ENCODE data around the gene EXOC2. TPM values are rescaled to one million over a fixed set of nuclear protein-coding genes. Genes with fewer than 3 reads are reported as not detected.

EXOC2 gene
- total and polyA plus RNA-seq, 9 donors: 19.5 to 25.1 (median 21.8) TPM

DNA sequence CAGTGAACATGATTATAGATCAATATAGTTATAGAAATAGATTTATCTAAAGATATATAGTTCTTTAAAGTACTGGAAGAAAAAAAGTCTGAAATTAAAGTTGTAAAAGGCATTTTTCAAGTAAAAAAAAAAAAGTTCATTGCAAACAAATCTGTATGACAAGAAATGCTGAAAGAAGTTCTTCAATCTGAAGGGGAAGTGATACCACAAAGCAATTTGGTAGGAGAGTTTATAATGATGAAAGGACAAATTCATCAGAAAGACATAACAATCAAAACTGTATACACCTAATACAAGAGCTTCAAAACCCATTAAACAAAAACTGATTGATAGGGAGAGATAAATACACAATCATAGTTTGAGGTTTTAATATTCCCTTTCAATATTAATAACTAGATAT, 50.1 kb downstream of the EXOC2 start:
- no peak for DNase-seq
- H3K27ac ChIP-seq (ENCODE audit: low read length): no peak overlapping the region
- no peak overlapping the region for H3K4me3 ChIP-seq (ENCODE audit: low read length)
- H3K9me3 ChIP-seq (replicated peaks; ENCODE audit: control insufficient read depth, low read depth, low read length): peaks cover 9% of the 10 kb centered on the region
- no peaks in the 10 kb centered on the region for H3K27me3 ChIP-seq (ENCODE audit: control insufficient read depth, insufficient read depth, low read length)
- H3K36me3 ChIP-seq (ENCODE audit: control insufficient read depth, insufficient read depth, low read length): no peaks in the 10 kb centered on the region
- H3K4me1 ChIP-seq (ENCODE audit: control insufficient read depth, insufficient read depth, low read length): no peaks in the 10 kb centered on the region

GRCh38 chr6:641225-641985, 51.5 kb downstream of the EXOC2 start:
- no peak overlapping the region for H3K4me3 ChIP-seq (ENCODE audit: low read length)
- no peak for DNase-seq
- H3K27ac ChIP-seq (ENCODE audit: low read length): no peak overlapping the region
- no peaks in the 10 kb centered on the region for H3K4me1 ChIP-seq (ENCODE audit: control insufficient read depth, insufficient read depth, low read length)
- H3K9me3 ChIP-seq (replicated peaks; ENCODE audit: control insufficient read depth, low read depth, low read length): peaks cover 9% of the 10 kb centered on the region
- WGBS (ENCODE audit: insufficient coverage): 100% methylated on average over 3 of the region's 8 CpGs
- H3K36me3 ChIP-seq (ENCODE audit: control insufficient read depth, insufficient read depth, low read length): peaks cover 7% of the 10 kb centered on the region
- no peaks in the 10 kb centered on the region for H3K27me3 ChIP-seq (ENCODE audit: control insufficient read depth, insufficient read depth, low read length)

GRCh38 chr6:636488-636887, 56.5 kb downstream of the EXOC2 start:
- whole genome bisulfite sequencing (ENCODE audit: insufficient coverage): 100% methylated on average over 1 of the region's 5 CpGs
- Histone ChIP-seq H3K27ac (ENCODE audit: low read length) (no peak overlapping the region), H3K4me3 (ENCODE audit: low read length) (no peak overlapping the region), H3K27me3 (ENCODE audit: control insufficient read depth, insufficient read depth, low read length) (no peaks in the 10 kb centered on the region), H3K36me3 (ENCODE audit: control insufficient read depth, insufficient read depth, low read length) (peaks cover 10% of the 10 kb centered on the region), H3K9me3 (replicated peaks; ENCODE audit: control insufficient read depth, low read depth, low read length) (peaks cover 2% of the 10 kb centered on the region), H3K4me1 (ENCODE audit: control insufficient read depth, insufficient read depth, low read length) (no peaks in the 10 kb centered on the region)
- DNase-seq: no peak

- H3K9me3 ChIP-seq (replicated peaks; ENCODE audit: control insufficient read depth, low read depth, low read length): no peaks in the 10 kb centered on the region
- WGBS (ENCODE audit: insufficient coverage): no CpG with 5 or more reads among the region's 5 CpGs
Observed at GRCh38 chr6:635233-635632, 57.7 kb downstream of the EXOC2 start.

DNA sequence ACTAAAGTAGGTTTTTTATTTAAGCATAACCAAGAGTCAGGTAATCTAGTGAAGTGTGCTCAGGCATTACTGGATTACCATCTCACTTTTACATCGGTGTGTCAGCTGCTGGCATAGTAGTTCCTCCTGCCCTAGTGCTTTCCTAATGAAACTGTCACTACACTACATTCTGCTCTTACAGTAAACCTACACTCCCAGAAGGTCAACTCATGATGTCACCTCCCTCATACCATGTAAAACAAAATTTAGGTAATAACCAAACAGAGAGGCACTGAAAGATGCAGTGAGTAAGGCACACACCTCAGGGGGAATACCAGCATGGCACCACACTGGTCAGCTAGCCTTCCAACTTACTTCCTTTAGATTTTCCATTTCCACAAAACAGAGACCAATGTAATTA, 59.3 kb downstream of the EXOC2 start:
- H3K4me1 ChIP-seq (ENCODE audit: control insufficient read depth, insufficient read depth, low read length): no peaks in the 10 kb centered on the region
- no peak overlapping the region for H3K4me3 ChIP-seq (ENCODE audit: low read length)
- H3K27me3 ChIP-seq (ENCODE audit: control insufficient read depth, insufficient read depth, low read length): no peaks in the 10 kb centered on the region
- H3K36me3 ChIP-seq (ENCODE audit: control insufficient read depth, insufficient read depth, low read length): peaks cover 10% of the 10 kb centered on the region
- no peak for DNase-seq
- no peaks in the 10 kb centered on the region for H3K9me3 ChIP-seq (replicated peaks; ENCODE audit: control insufficient read depth, low read depth, low read length)
- no CpG with 5 or more reads among the region's 1 CpG for WGBS (ENCODE audit: insufficient coverage)
- H3K27ac ChIP-seq (ENCODE audit: low read length): no peak overlapping the region

More at GRCh38 chr6:635233-635632, 57.7 kb downstream of the EXOC2 start:
- Histone ChIP-seq H3K4me3 (ENCODE audit: low read length) (no peak overlapping the region), H3K27me3 (ENCODE audit: control insufficient read depth, insufficient read depth, low read length) (no peaks in the 10 kb centered on the region), H3K36me3 (ENCODE audit: control insufficient read depth, insufficient read depth, low read length) (peaks cover 10% of the 10 kb centered on the region), H3K27ac (ENCODE audit: low read length) (no peak overlapping the region), H3K4me1 (ENCODE audit: control insufficient read depth, insufficient read depth, low read length) (no peaks in the 10 kb centered on the region)
- DNase-seq: no peak

- WGBS (ENCODE audit: insufficient coverage): 100% methylated on average over 1 of the region's 3 CpGs
- DNase-seq: no peak
- Histone ChIP-seq H3K4me3 (ENCODE audit: low read length) (no peak overlapping the region), H3K36me3 (ENCODE audit: control insufficient read depth, insufficient read depth, low read length) (peaks cover 3% of the 10 kb centered on the region), H3K27me3 (ENCODE audit: control insufficient read depth, insufficient read depth, low read length) (no peaks in the 10 kb centered on the region), H3K4me1 (ENCODE audit: control insufficient read depth, insufficient read depth, low read length) (no peaks in the 10 kb centered on the region), H3K9me3 (replicated peaks; ENCODE audit: control insufficient read depth, low read depth, low read length) (no peaks in the 10 kb centered on the region), H3K27ac (ENCODE audit: low read length) (no peak overlapping the region)
Observed at GRCh38 chr6:628766-629165, 64.2 kb downstream of the EXOC2 start.

GRCh38 chr6:626236-626635, 66.7 kb downstream of the EXOC2 start:
- Histone ChIP-seq H3K27me3 (ENCODE audit: control insufficient read depth, insufficient read depth, low read length) (no peaks in the 10 kb centered on the region), H3K9me3 (replicated peaks; ENCODE audit: control insufficient read depth, low read depth, low read length) (no peaks in the 10 kb centered on the region), H3K4me3 (ENCODE audit: low read length) (no peak overlapping the region), H3K27ac (ENCODE audit: low read length) (peak overlapping the region; percentile 18), H3K36me3 (ENCODE audit: control insufficient read depth, insufficient read depth, low read length) (peaks cover 2% of the 10 kb centered on the region), H3K4me1 (ENCODE audit: control insufficient read depth, insufficient read depth, low read length) (peaks cover 5% of the 10 kb centered on the region)
- peak; percentile 68 for DNase-seq
- 53% methylated on average over 9 of the region's 9 CpGs for WGBS (ENCODE audit: insufficient coverage)

DNA sequence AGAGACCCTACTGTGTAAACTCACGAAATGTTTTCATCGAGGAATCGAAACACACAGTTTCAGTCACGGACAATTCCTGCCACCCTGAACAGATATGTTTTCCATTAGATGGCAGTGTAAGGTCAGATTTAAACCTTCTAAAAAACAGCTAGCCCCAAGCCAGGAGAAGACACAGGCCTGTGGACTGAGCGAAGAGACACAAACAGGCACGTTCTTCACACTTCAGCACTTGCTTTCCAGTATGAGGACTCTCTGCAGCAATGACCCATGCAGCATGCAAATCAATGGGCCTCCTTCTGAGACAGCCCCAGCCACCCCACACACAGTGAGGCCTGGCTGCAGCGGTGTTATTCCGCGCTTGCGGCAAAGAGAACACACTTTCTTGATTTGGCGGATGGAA, 68.0 kb downstream of the EXOC2 start:
- Histone ChIP-seq H3K36me3 (ENCODE audit: control insufficient read depth, insufficient read depth, low read length) (peaks cover 2% of the 10 kb centered on the region), H3K9me3 (replicated peaks; ENCODE audit: control insufficient read depth, low read depth, low read length) (no peaks in the 10 kb centered on the region), H3K27ac (ENCODE audit: low read length) (peak overlapping the region; percentile 38), H3K4me3 (ENCODE audit: low read length) (no peak overlapping the region), H3K27me3 (ENCODE audit: control insufficient read depth, insufficient read depth, low read length) (no peaks in the 10 kb centered on the region), H3K4me1 (ENCODE audit: control insufficient read depth, insufficient read depth, low read length) (peaks cover 5% of the 10 kb centered on the region)
- 77% methylated on average over 5 of the region's 11 CpGs for WGBS (ENCODE audit: insufficient coverage)
- peak; percentile 28 for DNase-seq

DNA sequence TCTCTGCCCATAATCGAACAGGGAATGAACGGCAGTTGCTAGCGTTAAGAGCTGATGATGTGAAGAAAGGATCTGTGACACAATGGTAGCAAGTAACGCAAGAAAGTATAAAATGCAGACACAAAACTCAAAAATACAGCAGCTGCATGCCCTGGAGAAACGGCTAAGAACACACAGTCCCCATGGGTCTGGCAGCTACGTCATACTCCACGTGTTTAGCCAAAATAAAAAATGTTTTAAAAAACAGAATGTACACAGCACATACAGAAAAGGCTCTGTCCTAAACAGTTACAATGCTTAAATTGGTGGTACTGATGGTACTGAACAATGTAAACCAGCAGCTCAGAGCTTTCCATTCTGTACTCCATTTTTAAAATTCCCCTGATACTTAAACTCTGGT, 70.5 kb downstream of the EXOC2 start:
- Histone ChIP-seq H3K4me1 (ENCODE audit: control insufficient read depth, insufficient read depth, low read length) (peaks cover 5% of the 10 kb centered on the region), H3K27ac (ENCODE audit: low read length) (no peak overlapping the region), H3K36me3 (ENCODE audit: control insufficient read depth, insufficient read depth, low read length) (peaks cover 3% of the 10 kb centered on the region), H3K4me3 (ENCODE audit: low read length) (no peak overlapping the region), H3K9me3 (replicated peaks; ENCODE audit: control insufficient read depth, low read depth, low read length) (no peaks in the 10 kb centered on the region), H3K27me3 (ENCODE audit: control insufficient read depth, insufficient read depth, low read length) (no peaks in the 10 kb centered on the region)
- 81% methylated on average over 3 of the region's 7 CpGs for WGBS (ENCODE audit: insufficient coverage)
- peak; percentile 31 for DNase-seq

DNA sequence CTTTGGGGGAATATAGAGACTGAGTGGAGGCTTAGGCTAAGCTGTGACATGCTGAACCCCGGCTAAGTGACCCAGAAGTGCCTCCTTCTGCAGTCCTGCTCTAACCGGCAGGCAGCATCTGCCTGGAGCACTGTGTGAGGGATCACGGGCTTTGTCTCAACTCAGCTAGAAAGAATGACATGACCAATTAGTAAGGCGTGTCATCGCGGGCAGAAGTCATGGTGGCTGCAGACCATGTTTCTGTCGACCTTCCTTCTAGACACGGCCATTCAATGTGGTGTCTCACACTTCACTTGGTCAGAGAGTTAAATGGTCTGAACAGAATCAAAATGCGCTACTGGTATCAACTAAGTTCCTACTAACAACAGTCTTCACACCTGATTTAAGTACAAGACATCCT, 71.0 kb downstream of the EXOC2 start:
- DNase-seq: no peak
- Histone ChIP-seq H3K4me1 (ENCODE audit: control insufficient read depth, insufficient read depth, low read length) (peaks cover 5% of the 10 kb centered on the region), H3K4me3 (ENCODE audit: low read length) (no peak overlapping the region), H3K27ac (ENCODE audit: low read length) (no peak overlapping the region), H3K27me3 (ENCODE audit: control insufficient read depth, insufficient read depth, low read length) (no peaks in the 10 kb centered on the region), H3K36me3 (ENCODE audit: control insufficient read depth, insufficient read depth, low read length) (peaks cover 7% of the 10 kb centered on the region), H3K9me3 (replicated peaks; ENCODE audit: control insufficient read depth, low read depth, low read length) (no peaks in the 10 kb centered on the region)
- WGBS (ENCODE audit: insufficient coverage): 86% methylated on average over 9 of the region's 9 CpGs

DNA sequence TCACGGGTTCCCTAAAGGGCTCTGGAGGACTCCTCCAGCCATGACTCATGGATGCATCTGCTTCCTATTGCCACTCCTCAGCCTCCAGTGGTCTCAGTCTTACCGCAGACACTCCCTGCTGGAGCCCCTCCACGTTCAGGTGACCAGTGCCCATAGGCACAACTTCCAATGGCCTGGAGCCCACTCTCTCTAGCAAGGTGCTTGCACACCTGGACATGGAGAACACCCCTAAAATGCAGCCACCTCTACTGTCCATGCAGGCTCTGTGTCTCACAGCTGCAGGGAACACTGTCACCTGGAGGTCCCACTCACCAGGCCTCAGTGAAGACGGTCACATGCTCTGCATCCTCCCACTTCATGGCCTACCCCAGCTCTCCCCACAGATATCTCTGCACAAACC, 72.0 kb downstream of the EXOC2 start:
- 92% methylated on average over 4 of the region's 4 CpGs for WGBS (ENCODE audit: insufficient coverage)
- no peaks in the 10 kb centered on the region for H3K9me3 ChIP-seq (replicated peaks; ENCODE audit: control insufficient read depth, low read depth, low read length)
- H3K27ac ChIP-seq (ENCODE audit: low read length): no peak overlapping the region
- no peak for DNase-seq
- H3K27me3 ChIP-seq (ENCODE audit: control insufficient read depth, insufficient read depth, low read length): no peaks in the 10 kb centered on the region
- peaks cover 7% of the 10 kb centered on the region for H3K36me3 ChIP-seq (ENCODE audit: control insufficient read depth, insufficient read depth, low read length)
- no peak overlapping the region for H3K4me3 ChIP-seq (ENCODE audit: low read length)
- H3K4me1 ChIP-seq (ENCODE audit: control insufficient read depth, insufficient read depth, low read length): peaks cover 5% of the 10 kb centered on the region

Measured in muscle of leg (tissue), 11 donors.